ENCODE results near the gene NTNG1.
A peak's percentile ranks its signal among the peaks of the same experiment; 100 is the strongest.
"Not testable (repeated sequence)": the region's sequence is repeated elsewhere in the genome, so short reads cannot be mapped to it uniquely, and the experiment has no call there.

NTNG1 gene

GRCh38 chr1:107196973-107197562, 56.2 kb downstream of the NTNG1 start:
- DNase-seq (ENCODE audit: extremely low read depth in 1 of 2, low read depth in 1 of 2): peak in 1 of 2 donors; percentile 3

DNA sequence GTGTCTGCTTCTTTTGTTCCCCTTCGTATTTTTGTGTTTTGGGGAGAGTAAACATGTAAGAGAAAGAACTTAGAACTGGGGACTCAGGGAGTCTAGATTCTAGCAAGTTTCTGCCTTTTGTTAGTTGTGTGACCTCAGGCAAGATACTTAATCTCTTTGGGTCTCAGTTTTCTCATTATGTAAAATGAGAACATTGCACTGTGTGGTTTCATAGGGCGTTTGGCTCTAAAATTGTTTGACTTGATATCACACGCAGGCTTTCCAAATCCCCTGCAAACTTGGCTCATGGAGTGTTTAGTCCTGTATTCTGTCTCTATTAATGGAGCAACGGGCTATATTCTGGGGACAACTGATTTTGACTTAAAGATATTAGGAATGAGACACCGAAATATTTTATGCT, 57.7 kb downstream of the NTNG1 start:
- no peak for DNase-seq (ENCODE audit: extremely low read depth in 1 of 2, low read depth in 1 of 2)

- DNase-seq (ENCODE audit: extremely low read depth in 1 of 2, low read depth in 1 of 2): no peak
Observed at GRCh38 chr1:107200631-107201030, 59.8 kb downstream of the NTNG1 start.

DNA sequence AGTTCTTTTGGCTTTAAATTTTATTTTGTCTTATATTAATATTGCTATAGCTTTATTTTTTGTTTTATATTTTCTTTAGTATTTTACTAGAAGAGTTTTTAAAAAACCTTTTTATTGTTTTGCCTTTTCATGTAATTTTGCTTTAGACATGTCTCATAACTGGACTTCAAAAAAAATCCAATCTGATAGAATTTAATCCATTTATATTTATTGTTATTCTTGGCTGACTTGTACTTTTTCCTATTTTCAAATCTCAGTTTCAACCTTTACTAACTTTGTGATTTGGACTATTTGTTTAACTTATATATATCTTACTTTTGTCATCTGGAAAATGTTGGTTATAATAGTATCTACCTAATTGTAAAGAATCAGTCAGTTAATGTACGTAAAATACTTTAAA, 61.2 kb downstream of the NTNG1 start:
- DNase-seq (ENCODE audit: extremely low read depth in 1 of 2, low read depth in 1 of 2): no peak

DNA sequence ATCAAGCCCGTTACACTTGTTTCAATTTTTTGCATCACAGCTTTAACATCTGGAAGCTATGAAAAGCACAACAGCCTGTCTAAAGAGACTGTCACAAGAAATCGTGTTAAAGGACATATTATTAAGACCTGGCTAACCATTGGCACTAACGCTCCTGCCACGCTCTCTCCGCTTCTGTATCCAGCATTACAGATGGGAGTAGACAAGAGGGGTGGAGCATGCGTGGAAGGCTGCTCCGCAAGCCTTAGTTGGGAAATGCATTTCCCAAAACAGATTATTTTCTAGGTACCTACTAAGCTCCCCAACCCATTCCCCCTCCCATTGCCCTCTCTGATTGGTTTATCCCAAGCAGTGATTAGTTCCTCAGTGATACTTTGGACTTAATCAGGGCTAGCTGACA, 72.4 kb downstream of the NTNG1 start:
- no peak for DNase-seq (ENCODE audit: extremely low read depth in 1 of 2, low read depth in 1 of 2)

- DNase-seq (ENCODE audit: extremely low read depth in 1 of 2, low read depth in 1 of 2): no peak
Observed at GRCh38 chr1:107220036-107220435, 79.2 kb downstream of the NTNG1 start.

- no peak for DNase-seq (ENCODE audit: extremely low read depth in 1 of 2, low read depth in 1 of 2)
Observed at GRCh38 chr1:107225706-107226105, 84.9 kb downstream of the NTNG1 start.

DNA sequence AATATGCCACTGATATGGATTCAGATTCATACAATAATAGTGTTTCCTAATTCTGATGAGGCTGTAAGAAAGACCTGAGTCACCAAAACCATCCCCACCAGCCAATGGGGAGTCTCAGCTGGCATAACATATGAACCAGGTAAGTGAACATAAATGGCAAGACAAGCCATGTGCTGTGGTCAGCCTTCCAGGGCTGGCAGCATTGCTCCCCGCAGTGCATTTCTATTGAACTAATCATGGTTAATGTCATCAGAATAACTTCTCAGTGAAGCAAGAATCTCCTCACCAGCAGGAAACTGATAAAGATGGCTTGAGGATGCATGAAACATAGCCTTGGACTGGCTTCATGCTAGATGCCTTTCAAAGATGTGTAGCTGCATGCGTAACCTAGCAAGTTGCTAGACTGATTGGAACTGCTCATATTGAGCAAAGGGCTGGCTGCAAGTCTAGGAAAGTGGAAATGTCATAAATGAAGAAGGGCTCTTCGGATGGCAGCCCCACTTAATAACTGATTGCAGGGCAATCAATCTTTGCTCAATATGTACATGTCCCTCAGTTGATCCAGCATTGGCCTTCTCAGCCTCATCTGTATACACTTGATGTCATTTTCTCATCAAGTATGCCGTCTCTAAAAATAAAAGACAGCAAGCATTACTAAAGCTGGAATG, 88.0 kb downstream of the NTNG1 start:
- no peak for DNase-seq (ENCODE audit: extremely low read depth in 1 of 2, low read depth in 1 of 2)

GRCh38 chr1:107229711-107230110, 88.9 kb downstream of the NTNG1 start:
- DNase-seq (ENCODE audit: extremely low read depth in 1 of 2, low read depth in 1 of 2): no peak

- DNase-seq (ENCODE audit: extremely low read depth in 1 of 2, low read depth in 1 of 2): no peak
Observed at GRCh38 chr1:107230121-107230520, 89.3 kb downstream of the NTNG1 start.

DNA sequence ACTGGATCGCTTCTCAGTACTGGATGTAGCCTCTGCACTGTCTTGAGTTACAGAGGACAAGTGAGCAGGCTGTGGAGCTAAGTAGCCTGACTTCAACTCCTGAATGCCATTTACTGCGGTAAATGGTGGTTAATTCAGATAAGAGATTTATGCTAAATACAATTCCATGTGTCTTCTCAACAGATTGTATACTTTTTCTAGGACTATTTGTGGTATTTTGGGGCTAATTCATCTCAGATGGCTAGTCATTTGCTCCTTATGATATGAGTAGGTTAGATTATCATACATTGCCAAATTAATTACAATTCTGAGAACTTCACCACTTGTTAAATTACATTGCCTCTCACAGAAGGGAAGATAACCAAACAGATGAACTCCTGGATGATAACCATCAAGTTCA, 90.5 kb downstream of the NTNG1 start:
- DNase-seq (ENCODE audit: extremely low read depth in 1 of 2, low read depth in 1 of 2): no peak

DNA sequence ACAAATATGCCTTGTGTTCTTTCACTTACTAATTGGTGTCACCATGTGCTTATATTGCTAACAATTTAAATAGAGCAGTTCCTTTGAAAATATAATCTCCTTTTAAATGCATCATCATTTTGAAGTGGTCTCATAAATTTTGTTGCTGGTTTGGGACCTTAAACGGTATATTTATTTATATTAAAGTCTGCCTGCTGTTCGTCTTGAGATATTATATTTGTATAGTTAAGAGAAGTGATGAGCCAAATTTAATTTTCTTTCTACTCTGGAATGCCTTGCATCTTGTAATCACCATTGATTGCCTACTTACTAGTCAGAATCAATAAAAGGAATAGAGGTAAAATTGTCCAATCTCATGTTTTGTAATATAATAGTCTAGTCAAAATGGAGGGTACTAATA, 91.6 kb downstream of the NTNG1 start:
- DNase-seq (ENCODE audit: extremely low read depth in 1 of 2, low read depth in 1 of 2): no peak

DNA sequence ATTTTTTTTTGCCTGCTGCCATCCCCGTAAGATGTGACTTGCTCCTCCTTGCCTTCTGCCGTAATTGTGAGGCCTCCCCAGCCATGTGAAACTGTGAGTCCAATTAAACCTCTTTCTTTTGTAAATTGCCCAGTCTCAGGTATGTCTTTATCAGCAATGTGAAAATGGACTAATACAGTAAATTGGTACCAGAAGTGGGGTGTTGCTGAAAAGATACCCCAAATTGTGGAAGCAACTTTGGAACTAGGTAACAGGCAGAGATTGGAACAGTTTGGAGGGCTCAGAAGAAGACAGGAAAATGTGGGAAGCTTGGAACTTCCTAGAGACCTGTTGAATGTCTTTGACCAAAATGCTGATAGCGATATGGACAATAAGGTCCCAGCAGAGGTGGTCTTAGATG, 95.9 kb downstream of the NTNG1 start:
- not testable (repeated sequence) for DNase-seq (ENCODE audit: extremely low read depth in 1 of 2, low read depth in 1 of 2)

- no peak for DNase-seq (ENCODE audit: extremely low read depth in 1 of 2, low read depth in 1 of 2)
Observed at GRCh38 chr1:107243461-107243860, 102.6 kb downstream of the NTNG1 start.

DNA sequence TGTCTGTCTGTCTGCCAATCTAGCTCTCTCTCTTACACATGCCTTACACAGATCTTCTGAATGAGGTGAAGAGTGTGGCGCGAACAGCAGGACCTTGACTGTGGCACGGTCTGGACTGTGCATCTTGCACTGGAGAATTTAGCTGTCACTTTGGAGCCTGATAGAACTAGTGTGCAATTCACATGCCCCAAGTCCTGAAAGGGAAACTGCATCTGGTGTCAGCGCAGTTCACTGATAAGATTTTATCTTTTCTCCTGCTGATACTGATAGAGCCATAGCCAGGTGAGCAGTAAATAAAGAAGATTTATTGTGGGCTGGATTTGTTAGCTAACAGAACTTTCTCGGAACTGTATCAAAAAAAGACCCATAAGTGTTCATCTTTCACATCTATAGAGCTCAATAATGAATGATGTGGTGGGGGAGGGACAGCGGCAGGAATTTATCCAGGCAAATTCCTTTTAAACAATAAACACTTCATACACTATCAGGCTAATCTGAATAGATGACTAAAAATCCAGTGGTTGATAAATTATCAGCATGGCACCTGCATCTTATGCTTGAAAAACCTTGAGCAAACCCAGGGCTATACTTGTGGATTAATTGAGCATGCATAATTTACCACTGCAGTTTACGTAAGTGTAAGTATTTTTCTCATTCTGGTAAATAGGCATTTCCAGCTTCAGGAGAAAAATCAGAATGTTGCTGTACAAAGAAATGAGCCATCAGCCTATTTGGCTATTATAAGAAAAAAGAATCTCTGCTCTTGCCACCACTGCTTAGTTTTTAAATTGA, 104.1 kb downstream of the NTNG1 start:
- no peak for DNase-seq (ENCODE audit: extremely low read depth in 1 of 2, low read depth in 1 of 2)

DNA sequence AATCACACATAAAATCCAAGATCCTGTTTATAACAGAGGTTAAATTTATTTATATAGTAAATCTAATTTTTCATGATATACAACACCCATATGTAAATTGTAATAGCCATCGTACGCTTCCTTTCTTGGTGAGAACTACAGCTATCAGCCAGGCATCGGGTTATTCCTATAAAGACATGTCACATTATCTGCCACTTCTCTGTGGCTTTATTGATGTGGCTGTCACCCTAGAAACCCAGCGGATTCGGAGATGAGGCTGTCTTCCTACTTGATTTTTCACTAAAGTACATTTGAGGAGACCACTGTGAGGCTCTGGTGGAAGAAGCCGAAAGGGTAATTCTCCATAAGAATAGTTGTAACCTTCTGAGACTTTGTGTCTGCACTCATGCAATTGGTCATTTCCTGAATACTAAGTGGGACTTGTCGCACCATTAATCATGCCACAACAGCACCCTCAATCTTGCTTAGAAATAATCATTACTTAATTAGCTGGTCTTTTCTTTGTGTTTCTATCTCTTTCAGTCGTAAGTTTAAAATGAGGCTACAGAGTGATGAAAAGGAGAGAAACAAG, 106.0 kb downstream of the NTNG1 start:
- no peak for DNase-seq (ENCODE audit: extremely low read depth in 1 of 2, low read depth in 1 of 2)

DNA sequence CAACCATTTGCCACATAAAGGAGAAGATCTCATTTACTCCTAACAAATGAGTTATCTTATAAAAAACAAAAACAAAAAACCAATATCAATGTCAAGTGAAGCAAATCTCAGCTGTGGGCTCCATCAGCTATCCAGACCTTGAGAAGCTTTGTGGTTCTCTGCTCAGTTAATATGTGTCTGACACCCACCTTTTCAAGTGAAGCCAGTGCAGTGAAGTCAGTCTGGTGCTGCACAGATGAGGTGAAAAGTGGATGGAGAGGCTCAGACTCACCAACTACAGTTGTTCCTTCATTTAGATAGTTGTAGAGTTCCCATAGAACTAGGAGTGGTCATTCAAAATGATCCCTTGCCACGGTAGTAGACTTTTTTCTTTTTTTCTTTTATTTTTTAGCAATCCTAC, 106.8 kb downstream of the NTNG1 start:
- no peak for DNase-seq (ENCODE audit: extremely low read depth in 1 of 2, low read depth in 1 of 2)

DNA sequence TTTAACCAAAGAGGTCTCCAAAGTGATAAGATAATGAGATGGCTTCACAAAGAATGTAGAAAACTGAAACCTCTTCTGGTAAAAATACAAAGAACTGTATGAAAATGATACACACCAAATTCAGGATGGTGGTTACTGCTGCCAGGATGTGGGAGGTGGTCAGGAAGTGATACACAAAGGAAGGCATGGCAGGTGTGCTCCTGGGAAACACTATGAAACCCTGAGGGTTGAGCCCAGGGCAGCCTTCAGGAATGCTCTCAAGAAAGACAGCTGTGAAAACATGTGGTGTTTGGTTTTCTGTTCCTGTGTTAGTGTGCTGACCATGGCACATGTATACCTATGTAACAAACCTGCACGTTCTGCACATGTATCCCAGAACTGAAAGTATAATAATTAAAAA, 109.3 kb downstream of the NTNG1 start:
- no peak for DNase-seq (ENCODE audit: extremely low read depth in 1 of 2, low read depth in 1 of 2)

DNA sequence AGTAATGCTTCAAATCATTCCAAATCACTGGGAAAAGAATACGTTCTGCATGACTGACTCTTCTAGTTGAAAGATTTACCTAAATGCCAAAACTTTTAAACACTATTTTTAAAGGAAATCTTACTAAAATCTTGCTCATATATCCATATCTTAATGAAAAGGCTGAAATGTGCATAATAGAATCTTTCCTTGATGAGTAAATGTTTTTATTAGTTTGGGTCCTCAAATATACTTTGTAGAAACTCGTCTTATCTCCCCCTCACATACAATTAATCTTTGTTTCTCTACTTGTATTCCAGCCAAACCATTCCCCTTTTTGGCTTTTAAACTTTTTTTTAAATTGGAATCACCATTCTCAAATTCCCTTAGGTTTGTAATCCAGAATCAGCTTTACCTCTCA, 110.2 kb downstream of the NTNG1 start:
- no peak for DNase-seq (ENCODE audit: extremely low read depth in 1 of 2, low read depth in 1 of 2)

DNA sequence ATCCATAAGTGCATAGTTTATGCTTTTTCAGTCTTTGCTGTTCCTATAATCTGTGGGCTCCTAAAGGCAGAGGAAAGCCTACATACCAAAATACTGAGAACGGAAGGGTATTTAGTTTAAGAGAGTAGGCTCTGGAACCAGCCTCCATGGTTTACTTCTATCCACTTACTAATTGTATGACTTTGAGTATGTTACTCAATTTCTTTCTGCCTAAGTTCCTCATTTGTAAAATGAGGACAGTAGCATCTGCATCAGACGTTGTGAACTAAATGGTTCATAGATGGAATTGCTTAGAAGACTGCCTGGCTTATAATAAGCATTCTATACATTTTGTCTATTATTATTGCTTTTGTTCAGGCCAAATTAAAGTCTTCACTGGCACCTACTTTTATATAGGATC, 111.0 kb downstream of the NTNG1 start:
- DNase-seq (ENCODE audit: extremely low read depth in 1 of 2, low read depth in 1 of 2): no peak

- no peak for DNase-seq (ENCODE audit: extremely low read depth in 1 of 2, low read depth in 1 of 2)
Observed at GRCh38 chr1:107252271-107252670, 111.4 kb downstream of the NTNG1 start.

- DNase-seq (ENCODE audit: extremely low read depth in 1 of 2, low read depth in 1 of 2): no peak
Observed at GRCh38 chr1:107254306-107254705, 113.5 kb downstream of the NTNG1 start.
